Left ventricle myocardium inferior (tissue), 1 donor: ENCODE results near the gene TRMT61A. TPM values are rescaled to one million over a fixed set of nuclear protein-coding genes. Genes with fewer than 3 reads are reported as not detected.

Experiments
- DNase-seq: peaks from one replicate; pipeline ENCODE4 v3.0.0-alpha.2; 2020
- H3K27ac ChIP-seq: fragments of 200-600 bp; replicated peaks from 2 replicates; pipeline ENCODE4 v1.8.0; 2021
- H3K27me3 ChIP-seq: fragments of 200-600 bp; 2 replicates; pipeline ENCODE4 v1.8.0; 2021; ENCODE audit warnings: low read depth
- H3K36me3 ChIP-seq: fragments of 200-600 bp; 2 replicates; pipeline ENCODE4 v1.8.0; 2021
- H3K4me1 ChIP-seq: fragments of 200-600 bp; 2 replicates; pipeline ENCODE4 v1.8.0; 2021
- H3K4me3 ChIP-seq: fragments of 200-600 bp; 2 replicates; pipeline ENCODE4 v1.8.0; 2021; ENCODE audit warnings: mild to moderate bottlenecking, moderate library complexity
- H3K9me3 ChIP-seq: fragments of 200-600 bp; replicated peaks from 2 replicates; pipeline ENCODE4 v1.8.0; 2021
- CTCF ChIP-seq: fragments of 200-600 bp; IDR thresholded peaks from 2 replicates; pipeline ENCODE4 v1.8.0; 2021; ENCODE audit warnings: antibody characterized with exemption, mild to moderate bottlenecking, borderline replicate concordance
- intact Hi-C: fragments of 100-400 bp; cut with micrococcal nuclease; formaldehyde crosslinking; loops from one replicate; pipeline ENCODE4 v1.11.0; 2022
- total RNA-seq: library from RNA; stranded (reverse); fragmentation: NEBNext Ultra II Directional; extraction: Animal tissue kit (Norgen Biotek cat#: 25700); gene quantifications from one replicate; pipeline ENCODE4 v1.2.1, GENCODE V29; 2021
- donor health status: DM: no; HTN: yes; CAD: no; lungs with severe emphysema.

Gene TRMT61A
- total RNA-seq, 1 donor from 2014 or later = 5.9 TPM

GRCh38 chr14:103552011-103552845, 23.2 kb downstream of the TRMT61A start:
- DNase-seq = peak; percentile 66
- intact Hi-C loops = no loop called here
- peak overlapping the region; percentile 52 for H3K4me3 ChIP-seq
- H3K4me1 ChIP-seq = peaks cover 83% of the 10 kb centered on the region
- H3K9me3 ChIP-seq = no peaks in the 10 kb centered on the region
- H3K27ac ChIP-seq = peak overlapping the region; percentile 99
- H3K36me3 ChIP-seq = no peaks in the 10 kb centered on the region
- no peaks in the 10 kb centered on the region for H3K27me3 ChIP-seq
- no peak for TF ChIP-seq CTCF

- peak; percentile 15 for DNase-seq
- no peaks in the 10 kb centered on the region for H3K36me3 ChIP-seq
- no peak for TF ChIP-seq CTCF
- H3K27me3 ChIP-seq = no peaks in the 10 kb centered on the region
- peaks cover 89% of the 10 kb centered on the region for H3K4me1 ChIP-seq
- H3K4me3 ChIP-seq = peak overlapping the region; percentile 52
- intact Hi-C loops = no loop called here
- H3K27ac ChIP-seq = peak overlapping the region; percentile 99
- H3K9me3 ChIP-seq = no peaks in the 10 kb centered on the region
These were observed 23.8 kb downstream of the TRMT61A start for GRCh38 chr14:103552846-103553210.

GRCh38 chr14:103555559-103556337, 26.8 kb downstream of the TRMT61A start:
- H3K4me1 ChIP-seq = peaks cover 99% of the 10 kb centered on the region
- peak overlapping the region; percentile 99 for H3K27ac ChIP-seq
- no peak for TF ChIP-seq CTCF
- intact Hi-C loops = no loop called here
- no peaks in the 10 kb centered on the region for H3K27me3 ChIP-seq
- H3K4me3 ChIP-seq = peak overlapping the region; percentile 13
- peaks cover 27% of the 10 kb centered on the region for H3K36me3 ChIP-seq
- DNase-seq = peak; percentile 30
- no peaks in the 10 kb centered on the region for H3K9me3 ChIP-seq

GRCh38 chr14:103556946-103557758, 28.2 kb downstream of the TRMT61A start:
- H3K9me3 ChIP-seq = no peaks in the 10 kb centered on the region
- H3K4me3 ChIP-seq = peak overlapping the region; percentile 10
- intact Hi-C loops = no loop called here
- H3K27me3 ChIP-seq = no peaks in the 10 kb centered on the region
- peaks cover 27% of the 10 kb centered on the region for H3K36me3 ChIP-seq
- TF ChIP-seq CTCF = no peak
- H3K27ac ChIP-seq = peak overlapping the region; percentile 99
- DNase-seq = no peak
- peaks cover 99% of the 10 kb centered on the region for H3K4me1 ChIP-seq

GRCh38 chr14:103558071-103558882, 29.3 kb downstream of the TRMT61A start:
- peak; percentile 10 for DNase-seq
- Histone ChIP-seq H3K27me3 (no peaks in the 10 kb centered on the region), H3K9me3 (no peaks in the 10 kb centered on the region), H3K4me3 (no peak overlapping the region), H3K36me3 (peaks cover 27% of the 10 kb centered on the region), H3K27ac (peak overlapping the region; percentile 99), H3K4me1 (peaks cover 96% of the 10 kb centered on the region)
- TF ChIP-seq CTCF = no peak
- intact Hi-C loops = no loop called here
